ENCODE measurements around the gene STRN3. TPM values are rescaled to one million over a fixed set of nuclear protein-coding genes. Genes with fewer than 3 reads are reported as not detected.
"Not testable (repeated sequence)": the region's sequence is repeated elsewhere in the genome, so short reads cannot be mapped to it uniquely, and the experiment has no call there.

Gene STRN3
- total RNA-seq, 1 donor from 2014 or later = 35.0 TPM

GRCh38 chr14:31045501-31046080 lies 19.4 kb upstream of the STRN3 start:
- TF ChIP-seq CTCF (IDR thresholded peaks at IDR 0.05) = no peak
- Histone ChIP-seq H3K36me3 (no peaks in the 10 kb centered on the region), H3K27me3 (no peaks in the 10 kb centered on the region), H3K9me3 (no peaks in the 10 kb centered on the region), H3K27ac (no peak overlapping the region), H3K4me1 (peaks cover 4% of the 10 kb centered on the region), H3K4me3 (no peak overlapping the region)
- DNase-seq (no peak), ATAC-seq (no peak)
- intact Hi-C loops (cut with DNase I) = no loop called here

GRCh38 chr14:31043379-31043778 lies 17.2 kb upstream of the STRN3 start:
- intact Hi-C loops (cut with DNase I) = no loop called here
- DNase-seq (no peak), ATAC-seq (no peak)

GRCh38 chr14:31042893-31043292 lies 16.7 kb upstream of the STRN3 start:
- DNase-seq; H3K27me3 ChIP-seq; H3K36me3 ChIP-seq; H3K27ac ChIP-seq; H3K9me3 ChIP-seq; H3K4me3 ChIP-seq; intact Hi-C loops (cut with DNase I); H3K4me1 ChIP-seq; ATAC-seq: not testable (repeated sequence)

More at GRCh38 chr14:31043379-31043778, 17.2 kb upstream of the STRN3 start:
- Histone ChIP-seq H3K27me3 (no peaks in the 10 kb centered on the region), H3K36me3 (no peaks in the 10 kb centered on the region), H3K4me1 (no peaks in the 10 kb centered on the region), H3K27ac (no peak overlapping the region), H3K9me3 (no peaks in the 10 kb centered on the region), H3K4me3 (no peak overlapping the region)
- no peak for TF ChIP-seq CTCF (IDR thresholded peaks at IDR 0.05)

GRCh38 chr14:31042300-31042699 lies 16.1 kb upstream of the STRN3 start:
- DNase-seq = no peak
- no peaks in the 10 kb centered on the region for H3K36me3 ChIP-seq
- H3K4me3 ChIP-seq = no peak overlapping the region
- H3K27me3 ChIP-seq = no peaks in the 10 kb centered on the region
- no peaks in the 10 kb centered on the region for H3K9me3 ChIP-seq
- intact Hi-C loops (cut with DNase I) = no loop called here
- no peak overlapping the region for H3K27ac ChIP-seq
- TF ChIP-seq CTCF (IDR thresholded peaks at IDR 0.05) = no peak
- ATAC-seq = no peak
- no peaks in the 10 kb centered on the region for H3K4me1 ChIP-seq

GRCh38 chr14:31038521-31039166 lies 12.5 kb upstream of the STRN3 start:
- no peaks in the 10 kb centered on the region for H3K4me1 ChIP-seq
- no peaks in the 10 kb centered on the region for H3K9me3 ChIP-seq
- no peak for TF ChIP-seq CTCF (IDR thresholded peaks at IDR 0.05)
- no peak for DNase-seq
- no peak for ATAC-seq
- no peak overlapping the region for H3K27ac ChIP-seq
- no peaks in the 10 kb centered on the region for H3K27me3 ChIP-seq
- H3K36me3 ChIP-seq = no peaks in the 10 kb centered on the region
- no peak overlapping the region for H3K4me3 ChIP-seq
- intact Hi-C loops (cut with DNase I) = no loop called here

GRCh38 chr14:31037709-31038221 lies 11.6 kb upstream of the STRN3 start:
- no peaks in the 10 kb centered on the region for H3K4me1 ChIP-seq
- H3K36me3 ChIP-seq = no peaks in the 10 kb centered on the region
- intact Hi-C loops (cut with DNase I) = no loop called here
- no peaks in the 10 kb centered on the region for H3K9me3 ChIP-seq
- H3K4me3 ChIP-seq = no peak overlapping the region
- TF ChIP-seq CTCF (IDR thresholded peaks at IDR 0.05) = no peak
- ATAC-seq = no peak
- H3K27ac ChIP-seq = no peak overlapping the region
- H3K27me3 ChIP-seq = no peaks in the 10 kb centered on the region
- DNase-seq = no peak

Measured in upper lobe of right lung (tissue), 1 donor.